ENCODE data around the gene ZNF385B.

The ZNF385B gene

GRCh38 chr2:179555691-179556283 is 305.6 kb downstream of the ZNF385B start:
- DNase-seq (ENCODE audit: low read depth in 2 of 2) = no peak

- DNase-seq (ENCODE audit: low read depth in 2 of 2) = no peak
Observed at GRCh38 chr2:179554639-179555386, 306.6 kb downstream of the ZNF385B start.

- no peak for DNase-seq (ENCODE audit: low read depth in 2 of 2)
Observed at GRCh38 chr2:179553382-179553781, 308.0 kb downstream of the ZNF385B start.

GRCh38 chr2:179551539-179552045 is 309.8 kb downstream of the ZNF385B start:
- DNase-seq (ENCODE audit: low read depth in 2 of 2) = no peak

- no peak for DNase-seq (ENCODE audit: low read depth in 2 of 2)
Observed at GRCh38 chr2:179550849-179551248, 310.6 kb downstream of the ZNF385B start.

GRCh38 chr2:179550214-179550613 is 311.2 kb downstream of the ZNF385B start:
- DNase-seq (ENCODE audit: low read depth in 2 of 2) = no peak

GRCh38 chr2:179546656-179547055 is 314.8 kb downstream of the ZNF385B start:
- no peak for DNase-seq (ENCODE audit: low read depth in 2 of 2)

- DNase-seq (ENCODE audit: low read depth in 2 of 2) = no peak
Observed at GRCh38 chr2:179545024-179545423, 316.4 kb downstream of the ZNF385B start.

GRCh38 chr2:179543361-179543901 is 318.0 kb downstream of the ZNF385B start:
- no peak for DNase-seq (ENCODE audit: low read depth in 2 of 2)

GRCh38 chr2:179541586-179541985 is 319.8 kb downstream of the ZNF385B start:
- DNase-seq (ENCODE audit: low read depth in 2 of 2) = no peak

- DNase-seq (ENCODE audit: low read depth in 2 of 2) = no peak
Observed at GRCh38 chr2:179539124-179539511, 322.3 kb downstream of the ZNF385B start.

- DNase-seq (ENCODE audit: low read depth in 2 of 2) = no peak
Observed at GRCh38 chr2:179538406-179539123, 322.8 kb downstream of the ZNF385B start.

- no peak for DNase-seq (ENCODE audit: low read depth in 2 of 2)
Observed at GRCh38 chr2:179536185-179536584, 325.2 kb downstream of the ZNF385B start.

GRCh38 chr2:179533875-179534274 is 327.5 kb downstream of the ZNF385B start:
- DNase-seq (ENCODE audit: low read depth in 2 of 2) = no peak

GRCh38 chr2:179532863-179533278 is 328.5 kb downstream of the ZNF385B start:
- no peak for DNase-seq (ENCODE audit: low read depth in 2 of 2)

- DNase-seq (ENCODE audit: low read depth in 2 of 2) = no peak
Observed at GRCh38 chr2:179528576-179529069, 332.8 kb downstream of the ZNF385B start.

- no peak for DNase-seq (ENCODE audit: low read depth in 2 of 2)
Observed at GRCh38 chr2:179525340-179525739, 336.1 kb downstream of the ZNF385B start.

- DNase-seq (ENCODE audit: low read depth in 2 of 2) = no peak
Observed at GRCh38 chr2:179524809-179525339, 336.5 kb downstream of the ZNF385B start.

GRCh38 chr2:179521944-179522343 is 339.5 kb downstream of the ZNF385B start:
- no peak for DNase-seq (ENCODE audit: low read depth in 2 of 2)

- no peak for DNase-seq (ENCODE audit: low read depth in 2 of 2)
Observed at GRCh38 chr2:179518830-179519229, 342.6 kb downstream of the ZNF385B start.

- no peak for DNase-seq (ENCODE audit: low read depth in 2 of 2)
Observed at GRCh38 chr2:179513181-179513580, 348.2 kb downstream of the ZNF385B start.
